ENCODE measurements around the gene SLC38A3. TPM values are rescaled to one million over a fixed set of nuclear protein-coding genes. Genes with fewer than 3 reads are reported as not detected.

The SLC38A3 gene
- total RNA-seq, 1 experiment from 2014 or later, result 16.8 TPM

- CTCF ChIA-PET, result no interaction called here
- H3K4me1 Mint-ChIP-seq (ENCODE audit: low read depth, unreplicated experiment), result peaks cover 5% of the 10 kb centered on the region
Observed at GRCh38 chr3:50214824-50215223, 9.8 kb downstream of the SLC38A3 start.

GRCh38 chr3:50215529-50215928 is 10.5 kb downstream of the SLC38A3 start:
- H3K4me1 Mint-ChIP-seq (ENCODE audit: low read depth, unreplicated experiment), result peaks cover 5% of the 10 kb centered on the region
- CTCF ChIA-PET, result interaction anchor here (0.7 to 1.0 kb wide), 4 partner anchors 9 to 54 kb away, joined by 3 to 6 read pairs (median 4); no protein-coding TSS in a partner anchor

More at GRCh38 chr3:50214824-50215223, 9.8 kb downstream of the SLC38A3 start:
- no peak for DNase-seq
- no peaks in the 10 kb centered on the region for H3K27me3 Mint-ChIP-seq (ENCODE audit: insufficient read depth, unreplicated experiment)
- Histone ChIP-seq H3K27me3 (replicated peaks; ENCODE audit: control insufficient read depth, insufficient read depth, low read length) (no peaks in the 10 kb centered on the region), H3K36me3 (ENCODE audit: control insufficient read depth, insufficient read depth, low read length) (peaks cover 1% of the 10 kb centered on the region; the same call in 1 of the 2 replicates), H3K9me3 (no peaks in the 10 kb centered on the region), H3K4me3 (ENCODE audit: low read depth, low read length) (no peak overlapping the region), H3K4me1 (peaks cover 22% of the 10 kb centered on the region)
- intact Hi-C loops (cut with micrococcal nuclease; ENCODE audit: unreplicated experiment), result no loop called here
- no peak overlapping the region for H3K27ac Mint-ChIP-seq (ENCODE audit: unreplicated experiment)
- no TSS peak for BruUV-seq (replicated peaks)
- no peaks in the 10 kb centered on the region for H3K9me3 Mint-ChIP-seq (ENCODE audit: unreplicated experiment)
- peaks cover 6% of the 10 kb centered on the region for H3K36me3 Mint-ChIP-seq (ENCODE audit: insufficient read depth, unreplicated experiment)
- H3K4me3 Mint-ChIP-seq (ENCODE audit: unreplicated experiment), result no peak overlapping the region
- no peak for TF ChIP-seq CTCF (IDR thresholded peaks at IDR 0.05; ENCODE audit: insufficient read depth in 1 of 2, low read depth in 1 of 2, low read length in 1 of 2, severe bottlenecking in 1 of 2, unreplicated experiment in 1 of 2)
- POLR2A ChIA-PET, result no interaction called here

GRCh38 chr3:50217681-50218080 is 12.6 kb downstream of the SLC38A3 start:
- Histone ChIP-seq H3K27me3 (replicated peaks; ENCODE audit: control insufficient read depth, insufficient read depth, low read length) (no peaks in the 10 kb centered on the region), H3K4me3 (ENCODE audit: low read depth, low read length) (no peak overlapping the region), H3K4me1 (no peaks in the 10 kb centered on the region), H3K9me3 (no peaks in the 10 kb centered on the region), H3K36me3 (ENCODE audit: control insufficient read depth, insufficient read depth, low read length) (peaks cover 1% of the 10 kb centered on the region; the same call in 1 of the 2 replicates)
- H3K27ac Mint-ChIP-seq (ENCODE audit: unreplicated experiment), result no peak overlapping the region
- intact Hi-C loops (cut with micrococcal nuclease; ENCODE audit: unreplicated experiment), result no loop called here
- no peak overlapping the region for H3K4me3 Mint-ChIP-seq (ENCODE audit: unreplicated experiment)
- H3K36me3 Mint-ChIP-seq (ENCODE audit: insufficient read depth, unreplicated experiment), result peaks cover 6% of the 10 kb centered on the region
- H3K4me1 Mint-ChIP-seq (ENCODE audit: low read depth, unreplicated experiment), result no peaks in the 10 kb centered on the region
- no peaks in the 10 kb centered on the region for H3K27me3 Mint-ChIP-seq (ENCODE audit: insufficient read depth, unreplicated experiment)
- TF ChIP-seq CTCF (IDR thresholded peaks at IDR 0.05; ENCODE audit: insufficient read depth in 1 of 2, low read depth in 1 of 2, low read length in 1 of 2, severe bottlenecking in 1 of 2, unreplicated experiment in 1 of 2), result no peak
- H3K9me3 Mint-ChIP-seq (ENCODE audit: unreplicated experiment), result no peaks in the 10 kb centered on the region
- CTCF ChIA-PET, result interaction anchor here (0.6 to 1.0 kb wide), 2 partner anchors 8 to 1389 kb away, joined by 3 read pairs; no protein-coding TSS in a partner anchor
- no peak for DNase-seq
- BruUV-seq (replicated peaks), result no TSS peak
- POLR2A ChIA-PET, result no interaction called here

More at GRCh38 chr3:50215529-50215928, 10.5 kb downstream of the SLC38A3 start:
- POLR2A ChIA-PET, result interaction anchor here (0.5 kb wide), 1 partner anchor 53 kb away, joined by 4 read pairs; the partner anchor contains the start of gene SEMA3B
- no peak overlapping the region for H3K4me3 ChIP-seq (ENCODE audit: low read depth, low read length)
- no peak overlapping the region for H3K4me3 Mint-ChIP-seq (ENCODE audit: unreplicated experiment)
- DNase-seq, result no peak
- no peak for TF ChIP-seq CTCF (IDR thresholded peaks at IDR 0.05; ENCODE audit: insufficient read depth in 1 of 2, low read depth in 1 of 2, low read length in 1 of 2, severe bottlenecking in 1 of 2, unreplicated experiment in 1 of 2)
- H3K27me3 Mint-ChIP-seq (ENCODE audit: insufficient read depth, unreplicated experiment), result no peaks in the 10 kb centered on the region
- no TSS peak for BruUV-seq (replicated peaks)
- H3K27me3 ChIP-seq (replicated peaks; ENCODE audit: control insufficient read depth, insufficient read depth, low read length), result no peaks in the 10 kb centered on the region
- no peak overlapping the region for H3K27ac Mint-ChIP-seq (ENCODE audit: unreplicated experiment)
- H3K9me3 ChIP-seq, result no peaks in the 10 kb centered on the region
- H3K4me1 ChIP-seq, result peaks cover 15% of the 10 kb centered on the region
- no peaks in the 10 kb centered on the region for H3K9me3 Mint-ChIP-seq (ENCODE audit: unreplicated experiment)
- peaks cover 1% of the 10 kb centered on the region; the same call in 1 of the 2 replicates for H3K36me3 ChIP-seq (ENCODE audit: control insufficient read depth, insufficient read depth, low read length)
- peaks cover 6% of the 10 kb centered on the region for H3K36me3 Mint-ChIP-seq (ENCODE audit: insufficient read depth, unreplicated experiment)
- intact Hi-C loops (cut with micrococcal nuclease; ENCODE audit: unreplicated experiment), result no loop called here
